Heart left ventricle (tissue), 16 donors: ENCODE measurements around the gene CCNL1. TPM values are rescaled to one million over a fixed set of nuclear protein-coding genes. Genes with fewer than 3 reads are reported as not detected.
A peak's percentile ranks its signal among the peaks of the same experiment; 100 is the strongest.

Experiments used
- ATAC-seq, 4 donors: fragments of 200-7000 bp; cut with Tn5 transposase; one replicate each; pipeline ENCODE4 v1.9.1; 2020 to 2022; ENCODE audit warnings: moderate library complexity in 4 of 4, mild to moderate bottlenecking in 3 of 4, moderate number of reproducible peaks in 1 of 4
- DNase-seq, 5 donors: peaks; one replicate each; pipeline ENCODE4 v3.0.0-alpha.2; 2020
- H3K27ac ChIP-seq, 12 donors: fragments of 200-600 bp; sonication (generic) in 4 of 12; one replicate each; pipeline versions ENCODE4 v1.5.0 to v1.8.0; 2016 to 2022; ENCODE audit warnings: mild to moderate bottlenecking in 2 of 12
- H3K27me3 ChIP-seq, 9 donors: fragments of 200-600 bp; sonication (generic) in 2 of 9; one replicate each; pipeline versions ENCODE4 v1.5.1 to v1.8.0; 2016 to 2022; ENCODE audit warnings: mild to moderate bottlenecking in 3 of 9
- H3K36me3 ChIP-seq, 9 donors: fragments of 200-600 bp; sonication (generic) in 2 of 9; one replicate each; pipeline versions ENCODE4 v1.5.0 to v1.8.0; 2018 to 2022; ENCODE audit warnings: mild to moderate bottlenecking in 2 of 9
- H3K4me1 ChIP-seq, 12 donors: fragments of 200-600 bp; sonication (generic) in 4 of 12; one replicate each; pipeline versions ENCODE4 v1.5.0 to v1.8.0; 2016 to 2022; ENCODE audit warnings: mild to moderate bottlenecking in 3 of 12
- H3K4me3 ChIP-seq, 12 donors: fragments of 200-600 bp; sonication (generic) in 4 of 12; one replicate each; pipeline versions ENCODE4 v1.5.0 to v1.8.0; 2017 to 2022; ENCODE audit warnings: mild to moderate bottlenecking in 9 of 12, moderate library complexity in 4 of 12
- H3K9me3 ChIP-seq, 12 donors: fragments of 200-600 bp; sonication (generic) in 4 of 12; one replicate each; pipeline versions ENCODE4 v1.5.0 to v1.8.0; 2016 to 2022; ENCODE audit warnings: mild to moderate bottlenecking in 1 of 12
- POLR2A ChIP-seq, 2 donors: fragments of 450-650 bp; IDR thresholded peaks; one replicate each; pipeline ENCODE4 v1.6.1; 2017; ENCODE audit warnings: antibody characterized with exemption in 2 of 2, mild to moderate bottlenecking in 2 of 2, moderate library complexity in 2 of 2
- WGBS, 4 donors: extraction: QIAGEN DNeasy Blood & Tissue Kit in 2 of 4; methylation state at CpG; one replicate each; pipeline versions ENCODE4 v1.1.5 to v1.1.7; 2013 to 2018; 5-methylcytosine and 5-hydroxymethylcytosine counted together
- intact Hi-C, 10 donors: fragments of 100-400 bp; cut with DNase I; formaldehyde crosslinking; loops; one replicate each; pipeline versions ENCODE4 v1.11.1 to v1.14.2; 2022
- polyA plus RNA-seq, 2 donors: library from polyadenylated mRNA; stranded (reverse); fragments of 200-250 nt; gene quantifications; one replicate each; pipeline ENCODE4 v1.2.3, GENCODE V29; 2013
- total RNA-seq, 9 donors: library from RNA; depleted of rRNA in 2 of 9; stranded (reverse); fragments of >200 nt in 2 of 9; fragmentation: NEBNext Ultra II Directional in 3 of 9; extraction: Animal tissue kit (Norgen Biotek cat#: 25700) in 3 of 9; gene quantifications; one replicate each; pipeline versions ENCODE4 v1.1.0 to v1.2.4, GENCODE V29; 2016 to 2023
- TF ChIP-seq, protein P1 (sequence below), 12 donors: fragments of 200-600 bp; sonication (generic) in 4 of 12; IDR thresholded peaks; one replicate each; pipeline versions ENCODE4 v1.5.0 to v1.8.0; 2018 to 2022; ENCODE audit warnings: antibody characterized with exemption in 12 of 12, mild to moderate bottlenecking in 5 of 12
- donor health status: ischemic (EF 13 %, LVEDD 7.1; RV severe dilation, severe dysfunction).
- donor health status: healthy with polysubstance abuse.
- donor health status: DM: no; HTN: yes; CAD: no.
- donor health status: DM: no; HTN: no; CAD: no.
- donor health status: ischemic (EF 25% LVEDD 6.9; RV normal size, moderate dysfunction).
- donor health status: ischemic (EF 25% LVEDD 5.7; RV mildly dilated, moderate dysfunction).
- donor health status: healthy.
- donor health status: DM: yes; HTN: yes; CAD: no.
- donor health status: ischemic (EF 35%, LVEDD 5.7; RV mildly dilated, moderate dysfunction).
- donor health status: nonischemic (EF 11% LVEDD 7.7; RV severe dilation, severe dysfunction).
- donor health status: DM: yes; HTN: yes; CAD: no.
- donor health status: PGD.
- donor health status: ischemic (EF 29% LVEDD 5.4; RV normal size, mild dysfunction).
- donor health status: nonischemic (EF 23%, LVEDD 6.1; RV moderate dilation, normal function).

The CCNL1 gene
- total and polyA plus RNA-seq, 11 donors: 15.5 to 66.7 (median 25.3) TPM

DNA sequence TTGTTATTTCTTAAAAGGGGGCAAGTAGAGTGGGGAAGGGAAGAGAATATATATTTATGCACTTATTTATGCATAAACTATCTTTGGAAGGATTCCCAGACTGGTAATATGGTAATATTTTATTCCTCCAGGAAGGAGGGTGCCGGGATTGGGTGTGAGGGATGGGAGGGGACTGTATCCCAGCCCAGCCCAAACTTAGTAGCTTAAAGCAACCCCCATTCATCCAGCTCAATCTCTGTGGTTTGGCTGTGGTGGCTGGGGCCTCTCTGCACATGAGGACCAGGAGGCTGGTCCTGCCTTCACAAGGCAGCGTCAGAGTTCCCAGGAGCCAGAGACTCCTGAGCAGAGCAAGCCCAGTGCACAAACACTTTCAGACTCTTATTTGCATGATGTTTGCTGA is 48.4 kb downstream of the CCNL1 start:
- H3K9me3 ChIP-seq: no peaks in the 10 kb centered on the region
- DNase-seq (no peak), ATAC-seq (peak in 1 of 4 donors; percentile 27)
- 26 to 64% (median 44%) methylated on average over 2 of the region's 2 CpGs for WGBS, 4 donors
- intact Hi-C loops: no loop called here
- H3K4me3 ChIP-seq: no peak overlapping the region
- TF ChIP-seq POLR2A (IDR thresholded peaks at IDR 0.05): no peak
- TF ChIP-seq, protein P1, sequence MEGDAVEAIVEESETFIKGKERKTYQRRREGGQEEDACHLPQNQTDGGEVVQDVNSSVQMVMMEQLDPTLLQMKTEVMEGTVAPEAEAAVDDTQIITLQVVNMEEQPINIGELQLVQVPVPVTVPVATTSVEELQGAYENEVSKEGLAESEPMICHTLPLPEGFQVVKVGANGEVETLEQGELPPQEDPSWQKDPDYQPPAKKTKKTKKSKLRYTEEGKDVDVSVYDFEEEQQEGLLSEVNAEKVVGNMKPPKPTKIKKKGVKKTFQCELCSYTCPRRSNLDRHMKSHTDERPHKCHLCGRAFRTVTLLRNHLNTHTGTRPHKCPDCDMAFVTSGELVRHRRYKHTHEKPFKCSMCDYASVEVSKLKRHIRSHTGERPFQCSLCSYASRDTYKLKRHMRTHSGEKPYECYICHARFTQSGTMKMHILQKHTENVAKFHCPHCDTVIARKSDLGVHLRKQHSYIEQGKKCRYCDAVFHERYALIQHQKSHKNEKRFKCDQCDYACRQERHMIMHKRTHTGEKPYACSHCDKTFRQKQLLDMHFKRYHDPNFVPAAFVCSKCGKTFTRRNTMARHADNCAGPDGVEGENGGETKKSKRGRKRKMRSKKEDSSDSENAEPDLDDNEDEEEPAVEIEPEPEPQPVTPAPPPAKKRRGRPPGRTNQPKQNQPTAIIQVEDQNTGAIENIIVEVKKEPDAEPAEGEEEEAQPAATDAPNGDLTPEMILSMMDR (IDR thresholded peaks at IDR 0.05): no peak
- H3K36me3 ChIP-seq: no peaks in the 10 kb centered on the region
- H3K27me3 ChIP-seq: no peaks in the 10 kb centered on the region
- H3K4me1 ChIP-seq: peaks cover 0 to 70% (median 19%) of the 10 kb centered on the region in 12 donors
- H3K27ac ChIP-seq: peak overlapping the region; percentile 40 to 94 (median 79)

DNA sequence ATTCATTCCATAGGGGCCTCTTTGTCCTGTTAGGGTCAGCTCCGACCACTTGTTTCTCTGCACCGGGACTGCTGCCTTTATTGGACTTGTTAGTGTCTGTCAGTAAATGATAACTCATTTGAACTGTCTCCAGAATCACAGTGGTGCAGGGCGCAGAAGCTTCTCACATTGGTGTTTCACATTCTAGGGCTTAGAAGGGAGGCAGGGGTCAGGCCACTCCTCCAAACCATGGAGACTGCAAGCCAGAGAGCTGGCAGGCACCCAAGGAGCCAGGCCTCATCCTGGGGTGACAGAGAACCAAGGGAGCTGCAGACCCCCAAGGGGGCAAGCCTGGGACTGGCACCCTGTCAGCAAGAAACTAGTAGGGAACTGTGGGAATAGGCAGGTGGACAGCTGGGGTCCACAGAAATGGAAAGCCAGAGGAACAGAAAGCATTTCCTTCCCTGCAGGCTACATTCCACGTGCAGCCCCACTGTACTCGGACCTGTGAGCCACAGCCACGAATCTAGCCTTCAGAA is 49.1 kb downstream of the CCNL1 start:
- intact Hi-C loops: no loop called here
- Histone ChIP-seq H3K9me3 (no peaks in the 10 kb centered on the region), H3K27ac (peak overlapping the region; percentile 40 to 94 (median 79)), H3K36me3 (no peaks in the 10 kb centered on the region), H3K27me3 (no peaks in the 10 kb centered on the region), H3K4me1 (peaks cover 0 to 63% (median 14%) of the 10 kb centered on the region in 12 donors), H3K4me3 (no peak overlapping the region)
- no peak for TF ChIP-seq POLR2A (IDR thresholded peaks at IDR 0.05)
- TF ChIP-seq, protein P1 (IDR thresholded peaks at IDR 0.05): no peak
- 31 to 48% (median 41%) methylated on average over 6 of the region's 6 CpGs for WGBS, 4 donors
- ATAC-seq: peak; percentile 39 to 70 (median 46)
- DNase-seq: peak in 4 of 5 donors; percentile 36 to 70 (median 62)

DNA sequence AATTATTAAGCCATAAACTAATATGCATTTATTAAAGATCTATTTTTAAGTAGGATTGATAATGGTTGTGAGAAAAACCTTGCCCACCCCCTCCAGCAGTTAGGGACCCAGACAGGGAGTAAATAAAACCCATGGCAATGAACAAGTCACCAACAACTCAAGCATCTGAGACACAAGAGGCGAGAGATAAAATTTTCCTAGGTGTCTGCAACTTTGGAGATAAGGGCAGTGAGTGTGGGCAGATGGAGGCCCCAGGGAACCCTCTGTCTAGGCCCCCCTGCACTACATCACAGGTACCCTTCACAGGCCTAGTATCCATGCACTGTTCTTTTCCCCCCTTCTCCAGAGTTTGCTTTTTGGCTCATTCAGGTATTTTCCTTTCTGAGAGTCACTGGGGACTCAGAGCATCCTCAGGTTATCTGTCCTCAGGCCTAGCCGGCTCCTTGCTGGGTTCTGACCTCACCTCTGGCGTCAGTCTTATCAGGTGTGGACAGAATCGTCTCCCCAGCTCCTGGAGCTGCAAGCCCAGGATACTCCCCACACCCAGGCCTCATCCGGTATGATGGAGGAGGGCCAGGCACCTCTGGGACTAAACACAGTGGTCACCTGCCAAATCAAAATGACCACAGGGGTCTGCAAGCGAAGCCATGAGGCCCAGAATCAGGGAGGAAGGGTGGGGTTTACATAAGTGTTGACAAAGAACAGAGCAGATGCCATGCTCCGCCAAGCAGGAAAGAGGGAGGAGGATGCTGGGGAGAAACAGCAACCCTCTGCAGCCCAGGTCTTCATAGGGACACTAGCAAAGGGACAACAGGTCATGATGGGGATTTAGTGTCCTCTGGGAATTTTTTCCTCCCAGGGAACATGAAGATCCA is 50.4 kb downstream of the CCNL1 start:
- peak; percentile 59 to 87 (median 82) for ATAC-seq

More for the DNA sequence above, 50.4 kb downstream of the CCNL1 start:
- TF ChIP-seq, protein P1 (IDR thresholded peaks at IDR 0.05): no peak
- no peak for TF ChIP-seq POLR2A (IDR thresholded peaks at IDR 0.05)
- DNase-seq: peak in 4 of 5 donors; percentile 38 to 91 (median 62)
- Histone ChIP-seq H3K27me3 (no peaks in the 10 kb centered on the region), H3K9me3 (no peaks in the 10 kb centered on the region), H3K36me3 (no peaks in the 10 kb centered on the region), H3K4me1 (peaks cover 0 to 50% (median 7%) of the 10 kb centered on the region in 12 donors), H3K4me3 (no peak overlapping the region), H3K27ac (peak overlapping the region; percentile 14 to 94 (median 79))
- intact Hi-C loops: loop anchor here in 1 of 10 donors (2.0 kb wide), 1 partner anchor 17 kb away; no protein-coding TSS in a partner anchor
- WGBS, 4 donors: 33 to 40% (median 35%) methylated on average over 7 of the region's 7 CpGs
